ENCODE results near the gene CRYBB1. TPM values are rescaled to one million over a fixed set of nuclear protein-coding genes. Genes with fewer than 3 reads are reported as not detected.

The CRYBB1 gene
- total RNA-seq, 2 experiments from 2014 or later, result 0.65 to 1.2 TPM

- peaks cover 29% of the 10 kb centered on the region for H3K27me3 Mint-ChIP-seq
- ChIA-PET CTCF (interaction anchor here (0.8 to 2.0 kb wide), 4 partner anchors 14 to 287 kb away, joined by 3 to 10 read pairs (median 3); no protein-coding TSS in a partner anchor), POLR2A (interaction anchor here (1.7 kb wide), 1 partner anchor 10 kb away, joined by 5 read pairs; no protein-coding TSS in a partner anchor)
- no peaks in the 10 kb centered on the region for H3K9me3 Mint-ChIP-seq
- DNase-seq, result no peak
- H3K27ac Mint-ChIP-seq, result no peak overlapping the region
- no peaks in the 10 kb centered on the region for H3K36me3 Mint-ChIP-seq (ENCODE audit: low read depth)
- peaks cover 49% of the 10 kb centered on the region for H3K4me1 Mint-ChIP-seq
- no peak overlapping the region for H3K4me3 Mint-ChIP-seq
Observed at GRCh38 chr22:26651815-26652214, 34.0 kb upstream of the CRYBB1 start.

GRCh38 chr22:26650722-26651421, 33.0 kb upstream of the CRYBB1 start:
- Mint-ChIP-seq H3K4me3 (no peak overlapping the region), H3K9me3 (no peaks in the 10 kb centered on the region), H3K36me3 (ENCODE audit: low read depth) (no peaks in the 10 kb centered on the region), H3K27me3 (peaks cover 29% of the 10 kb centered on the region), H3K4me1 (peaks cover 58% of the 10 kb centered on the region), H3K27ac (no peak overlapping the region)
- no peak for DNase-seq
- POLR2A ChIA-PET, result interaction anchor here (0.9 to 1.7 kb wide), 4 partner anchors 9 to 167 kb away, joined by 3 to 5 read pairs (median 4); partner anchors contain the start of genes HPS4 and SRRD
- CTCF ChIA-PET, result interaction anchor here (0.8 to 3.0 kb wide), 5 partner anchors 14 to 286 kb away, joined by 3 to 10 read pairs (median 3); no protein-coding TSS in a partner anchor

DNA sequence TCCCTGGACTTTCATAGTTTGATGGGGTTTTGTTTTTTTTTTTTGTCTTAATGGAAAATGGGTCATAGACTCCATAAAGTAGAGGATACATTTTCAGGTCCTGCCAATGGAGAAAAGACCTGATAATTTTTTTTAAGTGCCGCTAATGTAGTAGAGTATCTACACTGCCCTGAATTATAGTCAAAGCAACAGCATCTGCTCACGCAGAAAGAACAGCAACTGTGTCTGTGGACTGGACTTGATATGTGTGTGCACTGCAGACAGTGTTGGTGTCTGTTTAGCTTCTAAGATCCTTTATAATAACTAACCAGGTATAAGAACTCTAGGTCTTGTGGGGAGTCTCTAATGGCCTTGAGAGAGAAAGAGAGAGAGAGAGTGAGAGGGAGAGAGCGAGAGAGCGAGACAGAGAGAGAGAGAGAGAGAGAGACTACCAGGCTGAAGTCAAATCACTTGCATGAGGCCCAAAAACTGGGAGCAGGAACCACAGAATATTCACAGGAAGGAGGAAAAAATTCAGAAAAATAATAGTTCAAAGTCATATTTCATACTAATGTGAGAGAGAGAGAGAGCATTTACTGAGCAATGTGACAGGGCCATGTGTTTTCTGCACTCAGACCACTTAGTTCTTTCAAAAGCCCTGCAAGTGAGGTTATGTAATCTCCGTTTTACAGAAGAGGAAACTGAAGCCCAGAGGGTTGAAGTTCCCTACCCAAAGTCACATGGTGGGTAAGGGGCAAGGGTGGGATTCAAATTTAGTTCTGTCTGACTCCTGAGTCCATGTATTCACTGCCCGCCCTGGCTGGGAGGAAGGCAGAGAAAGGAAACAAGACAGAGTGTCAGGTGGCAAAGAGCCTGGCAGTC, 30.9 kb upstream of the CRYBB1 start:
- peaks cover 16% of the 10 kb centered on the region for H3K27me3 Mint-ChIP-seq
- peak overlapping the region; percentile 63 for H3K27ac Mint-ChIP-seq
- no peaks in the 10 kb centered on the region for H3K9me3 Mint-ChIP-seq
- H3K36me3 Mint-ChIP-seq (ENCODE audit: low read depth), result no peaks in the 10 kb centered on the region
- ChIA-PET CTCF (interaction anchor here (3.0 kb wide), 1 partner anchor 146 kb away, joined by 9 read pairs; no protein-coding TSS in a partner anchor), POLR2A (no interaction called here)
- H3K4me1 Mint-ChIP-seq, result peaks cover 76% of the 10 kb centered on the region
- H3K4me3 Mint-ChIP-seq, result peak overlapping the region; percentile 21
- no peak for DNase-seq

DNA sequence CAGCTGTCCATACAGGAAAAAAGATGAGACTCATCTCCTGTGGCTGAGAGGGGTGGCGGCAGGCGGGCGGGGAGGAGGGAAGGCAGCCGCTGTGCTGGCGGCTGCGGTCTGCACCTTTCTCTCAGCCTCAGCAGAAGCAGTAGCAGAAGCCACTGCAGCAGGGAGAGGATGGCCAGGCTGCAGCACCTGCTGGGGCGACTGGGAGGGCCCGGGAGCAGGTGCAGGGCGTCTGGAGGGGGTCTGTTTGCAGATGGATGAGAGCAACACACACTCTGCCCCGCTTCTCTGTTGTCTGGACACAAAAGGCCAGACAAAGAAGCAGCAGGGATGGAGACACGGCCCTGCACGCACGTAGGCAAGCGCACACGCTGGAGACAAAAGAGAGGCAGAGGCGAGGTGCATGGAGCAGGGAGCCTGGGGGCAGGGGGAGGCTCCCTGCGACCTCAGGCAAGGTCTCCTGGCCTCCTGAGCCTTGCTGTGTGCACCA, 30.2 kb upstream of the CRYBB1 start:
- Mint-ChIP-seq H3K27me3 (peaks cover 9% of the 10 kb centered on the region), H3K4me3 (peak overlapping the region; percentile 21), H3K27ac (peak overlapping the region; percentile 63), H3K36me3 (ENCODE audit: low read depth) (no peaks in the 10 kb centered on the region), H3K9me3 (no peaks in the 10 kb centered on the region), H3K4me1 (peaks cover 83% of the 10 kb centered on the region)
- POLR2A ChIA-PET, result interaction anchor here (0.6 to 1.5 kb wide), 3 partner anchors 9 to 284 kb away, joined by 3 to 6 read pairs (median 3); partner anchors contain the start of gene MIAT
- DNase-seq, result peak; percentile 72
- CTCF ChIA-PET, result interaction anchor here (1.1 kb wide), 1 partner anchor 145 kb away, joined by 3 read pairs; no protein-coding TSS in a partner anchor

DNA sequence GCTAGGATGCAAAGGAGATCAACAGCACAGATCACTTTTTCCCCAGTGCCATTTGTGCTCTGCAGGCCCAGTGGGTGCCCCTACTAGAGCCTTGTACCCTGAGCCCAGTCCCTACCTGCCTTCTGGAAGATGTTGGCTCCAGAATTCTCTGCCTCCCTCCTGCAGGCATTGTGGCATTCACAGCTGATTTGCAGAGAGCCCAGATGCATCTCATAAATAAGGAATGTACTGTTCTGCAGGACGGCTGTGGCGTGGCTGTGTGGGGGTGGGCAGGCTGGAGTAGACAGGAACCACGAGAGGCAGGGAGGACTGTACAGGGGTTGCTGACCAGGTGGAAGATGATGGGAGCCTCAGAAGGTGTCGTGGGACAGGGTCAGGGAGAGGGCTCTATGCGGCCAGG, 28.3 kb upstream of the CRYBB1 start:
- H3K27me3 Mint-ChIP-seq, result peaks cover 1% of the 10 kb centered on the region
- no peak overlapping the region for H3K4me3 Mint-ChIP-seq
- H3K27ac Mint-ChIP-seq, result peak overlapping the region; percentile 32
- CTCF ChIA-PET, result no interaction called here
- POLR2A ChIA-PET, result no interaction called here
- DNase-seq, result no peak
- H3K36me3 Mint-ChIP-seq (ENCODE audit: low read depth), result no peaks in the 10 kb centered on the region
- peaks cover 97% of the 10 kb centered on the region for H3K4me1 Mint-ChIP-seq
- H3K9me3 Mint-ChIP-seq, result no peaks in the 10 kb centered on the region

DNA sequence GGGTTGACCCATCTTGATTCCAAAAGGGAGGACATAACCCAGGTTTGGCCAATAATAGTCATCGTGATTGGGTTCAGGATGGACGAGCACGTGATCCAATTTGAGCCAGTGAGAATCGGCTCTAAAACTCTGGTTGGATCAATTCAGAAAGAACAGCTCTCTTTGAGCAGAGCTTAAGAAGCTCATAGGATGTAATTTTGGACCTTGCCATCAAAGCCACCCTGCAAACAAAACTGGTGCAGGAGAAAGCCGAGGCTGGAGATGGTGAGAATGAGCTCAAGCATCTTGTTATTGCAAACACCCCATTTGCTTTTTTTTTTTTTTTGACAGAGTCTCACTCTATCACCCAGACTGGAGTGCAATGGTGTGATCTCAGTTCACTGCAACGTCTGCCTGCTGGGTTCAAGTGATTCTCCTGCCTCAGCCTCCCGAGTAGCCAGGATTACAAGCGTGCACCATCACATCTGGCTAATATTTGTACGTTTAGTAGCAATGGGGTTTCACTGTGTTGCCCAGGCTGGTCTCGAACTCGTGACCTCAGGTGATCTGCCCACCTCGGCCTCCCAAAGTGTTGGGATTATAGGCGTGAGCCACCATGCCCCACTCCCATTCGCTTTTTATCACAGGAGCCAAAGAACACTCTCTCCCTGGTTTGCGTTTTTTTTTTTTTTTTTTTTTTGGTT, 25.7 kb upstream of the CRYBB1 start:
- DNase-seq, result peak; percentile 49
- Mint-ChIP-seq H3K27me3 (no peaks in the 10 kb centered on the region), H3K9me3 (no peaks in the 10 kb centered on the region), H3K4me1 (peaks cover 89% of the 10 kb centered on the region), H3K36me3 (ENCODE audit: low read depth) (peaks cover 4% of the 10 kb centered on the region), H3K27ac (peak overlapping the region; percentile 94), H3K4me3 (peak overlapping the region; percentile 53)
- ChIA-PET CTCF (interaction anchor here (0.6 to 1.9 kb wide), 14 partner anchors 19 to 279 kb away, joined by 3 to 10 read pairs (median 4); partner anchors contain the start of gene CRYBB1), POLR2A (interaction anchor here (0.8 to 2.8 kb wide), 8 partner anchors 12 to 164 kb away, joined by 3 to 18 read pairs (median 4); partner anchors contain the start of genes HPS4, SRRD and TFIP11)

- H3K27ac Mint-ChIP-seq, result peak overlapping the region; percentile 94
- H3K4me1 Mint-ChIP-seq, result peaks cover 85% of the 10 kb centered on the region
- peak; percentile 89 for DNase-seq
- H3K4me3 Mint-ChIP-seq, result peak overlapping the region; percentile 53
- CTCF ChIA-PET, result interaction anchor here (0.5 to 1.9 kb wide), 16 partner anchors 14 to 352 kb away, joined by 3 to 10 read pairs (median 4); partner anchors contain the start of gene CRYBB1
- POLR2A ChIA-PET, result interaction anchor here (0.7 to 2.8 kb wide), 12 partner anchors 8 to 164 kb away, joined by 3 to 18 read pairs (median 4); partner anchors contain the start of genes HPS4, SRRD and TFIP11
- H3K36me3 Mint-ChIP-seq (ENCODE audit: low read depth), result peaks cover 4% of the 10 kb centered on the region
- H3K27me3 Mint-ChIP-seq, result no peaks in the 10 kb centered on the region
- no peaks in the 10 kb centered on the region for H3K9me3 Mint-ChIP-seq
Observed at GRCh38 chr22:26642465-26643417, 24.9 kb upstream of the CRYBB1 start.

DNA sequence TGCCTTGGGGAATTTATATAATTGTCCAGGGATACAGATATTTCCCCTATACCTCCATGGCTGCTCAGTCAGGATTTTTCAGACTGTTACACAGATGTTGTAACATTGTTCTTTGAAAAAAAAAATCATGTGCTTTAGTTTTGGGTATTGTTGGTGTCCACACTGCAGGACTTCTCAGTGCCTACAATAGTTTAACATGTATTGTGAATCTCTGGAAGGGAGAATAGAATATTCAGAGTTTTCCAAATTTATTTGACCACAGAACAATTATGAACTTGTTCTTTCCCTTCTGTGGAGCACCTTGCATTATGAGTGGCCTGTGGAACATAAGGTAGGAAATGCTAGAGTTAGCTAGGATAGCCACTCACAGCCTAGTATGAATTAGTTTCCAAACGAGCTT, 18.5 kb upstream of the CRYBB1 start:
- H3K27ac Mint-ChIP-seq, result no peak overlapping the region
- H3K4me1 Mint-ChIP-seq, result peaks cover 44% of the 10 kb centered on the region

DNA sequence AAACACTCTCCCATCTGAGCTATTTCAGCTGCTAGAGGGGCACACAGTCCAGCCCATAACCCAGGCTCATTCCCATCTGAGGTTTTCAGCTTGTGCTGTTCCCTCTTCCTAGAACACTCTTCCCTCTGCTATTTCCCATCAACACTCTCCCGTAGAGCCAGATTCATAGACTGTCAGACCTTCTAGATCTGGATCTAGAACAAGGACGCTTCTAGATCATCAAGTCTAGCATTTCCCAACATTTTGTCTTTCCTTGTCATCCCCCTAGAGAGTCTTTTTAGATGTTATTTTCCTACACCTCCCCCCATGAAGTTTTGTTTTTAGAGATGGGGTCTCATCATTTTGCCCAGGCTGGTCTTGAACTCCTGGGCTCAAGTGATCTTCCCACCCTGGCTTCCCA, 17.3 kb upstream of the CRYBB1 start:
- Mint-ChIP-seq H3K4me3 (no peak overlapping the region), H3K9me3 (peaks cover 5% of the 10 kb centered on the region), H3K27me3 (peaks cover 8% of the 10 kb centered on the region), H3K4me1 (peaks cover 33% of the 10 kb centered on the region), H3K27ac (no peak overlapping the region), H3K36me3 (ENCODE audit: low read depth) (peaks cover 9% of the 10 kb centered on the region)
- DNase-seq, result no peak
- ChIA-PET POLR2A (no interaction called here), CTCF (no interaction called here)

More for the DNA sequence above, 18.5 kb upstream of the CRYBB1 start:
- ChIA-PET CTCF (no interaction called here), POLR2A (no interaction called here)
- Mint-ChIP-seq H3K9me3 (no peaks in the 10 kb centered on the region), H3K27me3 (peaks cover 8% of the 10 kb centered on the region), H3K4me3 (no peak overlapping the region), H3K36me3 (ENCODE audit: low read depth) (peaks cover 8% of the 10 kb centered on the region)
- DNase-seq, result no peak

DNA sequence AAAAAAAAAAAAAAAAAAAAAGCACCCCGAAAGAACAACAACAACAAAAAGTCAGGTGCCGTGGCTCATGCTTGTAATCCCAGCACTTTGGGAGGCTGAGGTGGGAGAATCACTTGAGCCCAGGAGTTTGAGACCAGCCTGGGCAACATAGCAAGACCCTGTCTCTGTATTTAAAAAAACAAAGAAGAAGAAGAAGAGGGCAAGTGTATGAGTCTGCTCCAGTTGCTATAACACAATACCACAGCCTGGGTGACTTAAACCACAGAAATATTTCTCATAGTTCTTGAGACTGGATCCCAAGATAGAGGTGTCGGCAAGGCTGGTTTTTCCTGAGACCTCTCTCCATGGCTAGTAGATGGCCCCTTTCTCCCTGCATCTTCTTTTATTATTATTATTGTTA, 16.4 kb upstream of the CRYBB1 start:
- Mint-ChIP-seq H3K4me1 (peaks cover 28% of the 10 kb centered on the region), H3K27ac (no peak overlapping the region), H3K36me3 (ENCODE audit: low read depth) (peaks cover 13% of the 10 kb centered on the region), H3K4me3 (no peak overlapping the region), H3K27me3 (peaks cover 8% of the 10 kb centered on the region), H3K9me3 (peaks cover 6% of the 10 kb centered on the region)
- ChIA-PET POLR2A (no interaction called here), CTCF (interaction anchor here (0.7 kb wide), 1 partner anchor 1425 kb away, joined by 4 read pairs; no protein-coding TSS in a partner anchor)
- no peak for DNase-seq

DNA sequence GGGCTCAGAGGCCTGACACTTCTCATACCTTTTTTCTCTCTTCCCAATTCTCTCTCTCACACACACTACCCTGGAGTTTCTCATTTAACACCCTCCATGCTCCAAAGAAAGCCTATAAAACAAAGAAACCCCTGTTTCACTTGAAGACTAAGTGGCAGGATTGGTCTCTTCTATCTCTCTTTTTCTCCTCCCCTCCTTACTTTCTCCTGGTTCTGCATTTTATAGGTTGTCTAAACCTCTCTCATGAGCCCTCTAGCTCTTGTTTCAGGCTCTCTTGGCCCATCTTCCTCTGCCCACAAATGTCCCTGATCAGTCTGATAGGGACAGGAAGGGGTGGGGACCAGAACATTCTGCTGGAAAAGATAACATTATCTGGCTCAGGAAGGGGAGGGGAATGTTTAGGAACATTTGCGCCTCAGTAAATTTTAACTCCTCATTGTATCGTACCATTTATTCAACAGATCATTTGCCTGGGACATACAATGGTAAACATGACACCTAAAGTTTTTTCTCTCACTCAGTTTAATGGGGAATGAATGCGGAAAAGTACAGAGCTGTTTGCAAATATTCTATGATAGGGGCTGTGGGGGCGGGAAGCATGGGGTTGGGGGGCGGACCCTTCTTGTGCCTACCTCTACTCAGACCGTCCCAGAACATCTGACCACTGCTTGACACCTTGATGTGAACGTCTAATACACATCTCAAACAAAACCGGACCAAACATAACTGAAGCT, 14.8 kb upstream of the CRYBB1 start:
- POLR2A ChIA-PET, result no interaction called here
- Mint-ChIP-seq H3K36me3 (ENCODE audit: low read depth) (peaks cover 15% of the 10 kb centered on the region), H3K4me3 (no peak overlapping the region), H3K27ac (no peak overlapping the region), H3K27me3 (peaks cover 11% of the 10 kb centered on the region), H3K4me1 (peaks cover 32% of the 10 kb centered on the region), H3K9me3 (peaks cover 9% of the 10 kb centered on the region)
- CTCF ChIA-PET, result no interaction called here
- no peak for DNase-seq
